NCI-H1092 (cell line): ENCODE results near the gene SLC10A4.
"Not testable (repeated sequence)": the region's sequence is repeated elsewhere in the genome, so short reads cannot be mapped to it uniquely, and the experiment has no call there.

Experiments
- DNase-seq: peaks from one replicate; lab custom pipeline; 2025; lab: John Stamatoyannopoulos, UW

SLC10A4 gene

GRCh38 chr4:48483006-48483776 is at the start of gene SLC10A4:
Gene SLC10A4 (plus strand): TSS chr4:48483343. CDS start chr4:48483562, 219 bp downstream.
- peak; percentile 88 for DNase-seq

GRCh38 chr4:48436318-48436717 is 46.8 kb upstream of the SLC10A4 start:
- DNase-seq: no peak

DNA sequence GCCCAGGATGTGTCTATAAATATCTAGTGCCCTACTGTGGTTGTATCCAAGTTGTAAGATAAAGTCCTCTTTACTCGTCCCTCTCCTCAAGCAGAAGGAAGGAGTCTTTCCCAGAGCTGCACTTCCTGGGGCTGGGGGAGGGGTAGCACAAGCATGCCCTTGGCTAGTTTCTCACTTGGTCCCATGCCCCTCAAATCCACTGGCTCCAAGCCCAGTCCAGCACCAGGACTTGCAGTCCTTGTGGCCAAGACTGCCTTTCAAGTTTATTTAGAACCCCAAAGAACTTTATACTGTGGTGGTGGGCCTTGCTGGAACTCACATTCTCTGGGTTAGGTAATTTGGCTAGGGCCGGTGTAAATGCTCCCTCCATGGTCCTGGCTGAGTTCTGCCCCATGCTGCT is 43.2 kb upstream of the SLC10A4 start:
- DNase-seq: no peak

GRCh38 chr4:48440914-48441313 is 42.2 kb upstream of the SLC10A4 start:
- DNase-seq: not testable (repeated sequence)

GRCh38 chr4:48445704-48446103 is 37.4 kb upstream of the SLC10A4 start:
- DNase-seq: peak; percentile 1

GRCh38 chr4:48446642-48447041 is 36.5 kb upstream of the SLC10A4 start:
- no peak for DNase-seq

- no peak for DNase-seq
These were observed 34.0 kb upstream of the SLC10A4 start for GRCh38 chr4:48449151-48449550.

GRCh38 chr4:48450740-48451139 is 32.4 kb upstream of the SLC10A4 start:
- DNase-seq: no peak

DNA sequence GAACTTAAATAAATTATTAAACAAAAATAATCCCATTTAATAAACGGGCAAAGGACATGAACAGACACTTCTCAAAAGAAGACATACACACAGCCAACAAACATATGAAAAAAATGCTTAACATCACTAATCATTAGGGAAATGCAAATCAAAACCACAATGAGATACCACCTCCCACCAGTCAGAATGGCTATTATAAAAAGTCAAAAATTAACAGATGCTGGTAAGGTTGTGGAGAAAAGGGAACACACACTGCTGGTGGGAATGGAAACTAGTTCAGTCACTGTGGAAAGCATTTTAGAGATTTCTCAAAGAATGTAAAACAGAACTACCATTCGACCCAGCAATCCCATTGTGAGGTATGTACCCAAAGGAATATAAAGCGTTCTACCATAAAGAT is 31.5 kb upstream of the SLC10A4 start:
- DNase-seq: not testable (repeated sequence)

DNA sequence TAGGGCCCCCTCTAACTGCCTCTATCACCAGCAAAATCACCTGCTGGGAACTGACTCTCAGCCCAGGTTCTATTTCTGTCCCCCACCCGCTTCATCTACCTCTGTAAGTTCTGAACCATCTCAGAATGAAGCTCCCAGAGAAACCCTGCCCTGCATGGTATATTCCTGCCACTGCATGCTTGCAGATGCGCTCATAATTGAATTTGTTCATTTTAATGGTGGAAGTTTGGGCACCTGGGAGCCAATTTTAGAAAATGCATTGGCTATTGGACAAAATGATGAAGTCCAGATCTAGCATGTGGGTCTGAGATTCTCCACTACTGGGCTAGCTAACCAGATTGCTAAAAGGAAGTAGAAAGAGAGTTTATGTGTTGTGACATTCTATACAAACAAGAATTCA is 28.6 kb upstream of the SLC10A4 start:
- DNase-seq: no peak

DNA sequence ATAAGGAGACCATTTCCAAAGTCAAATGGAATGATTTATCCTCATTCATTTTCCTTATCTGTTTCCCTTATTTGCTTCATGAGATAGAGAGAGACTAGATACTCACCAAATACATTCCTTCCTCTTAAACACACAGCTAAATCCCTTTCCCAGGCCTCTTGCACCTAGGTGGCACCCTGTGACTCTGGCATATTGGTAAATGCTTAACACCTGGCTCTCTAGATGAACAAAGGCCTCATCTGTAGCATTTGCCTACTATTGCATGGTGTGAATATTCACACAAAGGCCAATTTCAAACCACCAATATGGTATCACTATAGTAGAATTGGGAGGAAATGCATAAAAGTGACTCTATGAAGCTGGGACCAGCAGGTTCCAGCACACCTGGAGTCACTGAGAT is 22.1 kb upstream of the SLC10A4 start:
- no peak for DNase-seq

- no peak for DNase-seq
These were observed 20.8 kb upstream of the SLC10A4 start for GRCh38 chr4:48462363-48462762.

DNA sequence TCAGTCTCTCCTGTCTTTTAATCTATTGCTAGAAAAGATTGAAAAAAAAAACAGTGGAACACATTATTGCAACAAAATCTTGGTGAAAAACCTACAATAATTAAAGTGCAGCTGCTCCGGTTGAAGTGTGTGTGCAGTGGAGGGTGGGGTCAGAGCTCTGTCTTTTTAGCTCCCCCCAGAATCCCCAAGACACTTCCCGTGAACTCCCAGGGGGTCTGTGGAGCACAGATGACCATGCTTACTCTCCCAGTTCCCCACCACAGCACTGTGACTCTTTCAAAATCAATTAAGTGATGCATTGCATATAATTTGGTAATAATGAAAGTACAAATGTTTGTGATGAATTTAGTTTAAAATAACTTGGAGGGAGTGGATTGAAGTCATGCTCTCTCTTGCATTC is 15.7 kb upstream of the SLC10A4 start:
- no peak for DNase-seq

DNA sequence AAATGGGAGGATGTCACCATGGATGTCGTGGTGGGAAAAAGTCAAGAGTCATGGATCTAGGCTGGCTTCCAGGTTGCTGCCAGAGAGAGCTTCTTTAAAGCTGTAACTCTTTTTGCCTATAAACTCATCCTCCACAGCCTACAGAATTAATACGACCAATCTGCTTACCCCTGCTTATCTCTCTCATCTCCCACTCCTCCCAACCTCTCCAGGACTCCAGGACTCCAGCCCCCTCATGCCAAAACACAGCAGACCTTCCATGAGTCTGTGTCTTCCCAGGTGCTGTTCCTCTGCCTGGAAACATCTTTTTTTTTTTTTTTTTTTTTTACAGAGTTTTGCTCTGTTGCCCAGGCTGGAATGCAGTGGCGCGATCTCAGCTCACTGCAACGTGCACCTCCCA is 15.3 kb upstream of the SLC10A4 start:
- DNase-seq: no peak

DNA sequence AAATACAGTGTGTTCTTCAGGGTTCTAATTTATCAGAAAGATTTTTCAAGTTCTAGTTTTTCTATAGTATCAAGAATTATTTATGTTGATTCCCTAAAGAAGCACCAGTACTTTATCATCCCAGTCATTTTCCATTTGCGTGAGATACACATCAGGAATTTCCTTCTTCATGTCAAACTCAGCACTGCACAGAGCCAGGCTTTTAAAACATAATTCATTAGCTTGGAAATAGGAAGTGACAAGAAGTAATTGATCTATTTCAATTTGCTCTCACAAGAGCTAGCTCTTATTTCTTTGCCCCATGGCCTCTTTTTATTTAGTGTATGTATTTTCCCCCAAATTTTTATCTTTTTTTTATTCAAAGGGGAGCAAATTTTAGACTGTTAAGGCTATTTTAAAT is 13.0 kb upstream of the SLC10A4 start:
- DNase-seq: no peak

- DNase-seq: no peak
These were observed 12.6 kb upstream of the SLC10A4 start for GRCh38 chr4:48470570-48470969.

DNA sequence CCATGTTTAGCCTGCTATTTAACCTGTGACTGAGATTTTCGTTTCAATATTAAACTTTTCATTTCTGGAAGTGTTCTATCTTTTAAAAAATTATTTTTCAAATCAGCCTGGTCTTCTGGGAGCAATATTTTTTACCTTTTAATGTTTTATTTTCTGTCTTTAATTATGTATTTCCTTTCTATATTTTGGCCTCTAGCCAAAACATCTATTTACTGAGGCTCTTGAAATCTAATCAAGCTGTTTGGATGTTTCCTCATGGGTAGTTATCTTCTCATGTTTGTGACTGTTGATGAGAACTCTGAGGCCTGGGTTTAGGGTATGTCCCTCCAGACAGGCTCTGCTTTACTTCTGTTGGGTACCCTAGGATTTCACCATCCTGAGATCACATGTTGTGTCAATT is 10.3 kb upstream of the SLC10A4 start:
- DNase-seq: no peak

GRCh38 chr4:48475770-48476169 is 7.4 kb upstream of the SLC10A4 start:
- DNase-seq: no peak

DNA sequence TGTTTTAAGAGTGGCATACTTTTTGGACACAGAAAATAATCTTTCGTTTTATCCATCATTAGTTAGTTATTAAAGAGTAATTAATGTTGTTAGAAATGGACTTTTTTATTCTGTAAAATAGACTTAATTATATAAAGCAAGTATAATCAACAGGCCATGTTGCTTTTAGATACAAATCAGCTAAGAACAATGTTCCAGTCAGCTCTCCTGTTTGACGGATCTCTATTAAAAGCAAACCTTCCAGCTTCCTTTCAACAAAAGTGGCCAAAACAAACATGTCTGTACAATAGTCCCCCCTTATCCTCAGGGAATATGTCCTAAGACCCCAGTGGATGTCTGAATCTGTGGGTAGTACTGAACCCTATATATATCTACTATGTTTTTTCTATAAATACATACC is 4.9 kb upstream of the SLC10A4 start:
- no peak for DNase-seq

- no peak for DNase-seq
These were observed 1.6 kb upstream of the SLC10A4 start for GRCh38 chr4:48481581-48481980.

DNA sequence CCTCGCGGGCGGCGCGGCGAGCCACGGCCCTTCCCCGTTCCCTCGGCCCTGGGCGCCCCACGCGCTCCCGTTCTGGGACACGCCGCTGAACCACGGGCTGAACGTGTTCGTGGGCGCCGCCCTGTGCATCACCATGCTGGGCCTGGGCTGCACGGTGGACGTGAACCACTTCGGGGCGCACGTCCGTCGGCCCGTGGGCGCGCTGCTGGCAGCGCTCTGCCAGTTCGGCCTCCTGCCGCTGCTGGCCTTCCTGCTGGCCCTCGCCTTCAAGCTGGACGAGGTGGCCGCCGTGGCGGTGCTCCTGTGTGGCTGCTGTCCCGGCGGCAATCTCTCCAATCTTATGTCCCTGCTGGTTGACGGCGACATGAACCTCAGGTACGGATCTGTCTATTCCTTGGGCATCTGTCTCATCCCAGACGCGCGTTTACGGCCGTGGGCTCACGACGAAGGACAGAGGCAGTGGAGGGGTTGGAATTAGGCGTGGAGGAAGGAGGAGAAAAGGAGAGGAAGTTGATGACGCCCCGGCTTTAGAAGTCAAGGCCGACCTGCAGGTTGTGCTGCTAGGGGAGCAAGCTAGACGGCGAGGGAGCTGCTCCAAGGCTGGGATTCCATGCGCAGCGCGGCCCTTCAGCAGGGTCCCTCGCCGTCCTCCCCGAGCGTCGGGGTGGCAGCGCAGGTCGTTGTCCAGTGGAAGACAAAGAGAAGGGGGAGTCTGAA is 792 bp downstream of the SLC10A4 start:
- no peak for DNase-seq

GRCh38 chr4:48484494-48485168 is 1.5 kb downstream of the SLC10A4 start:
- DNase-seq: no peak

GRCh38 chr4:48489683-48490011 is 6.5 kb downstream of the SLC10A4 start:
- no peak for DNase-seq
